ENCODE results near the gene KARS1.

GRCh38 chr16:75626806-75627205 lies 20.7 kb downstream of the KARS1 start:
- no peak for TF ChIP-seq ZNF274 (IDR thresholded peaks at IDR 0.05; ENCODE audit: low read depth, low read length)
- no peak for TF ChIP-seq SUZ12 (IDR thresholded peaks at IDR 0.05; ENCODE audit: extremely low read depth, insufficient read depth, insufficient read length)
